Fibroblast of lung (primary cell): ENCODE results near the gene ACTR3. TPM values are rescaled to one million over a fixed set of nuclear protein-coding genes. Genes with fewer than 3 reads are reported as not detected.

Source experiments
- DNase-seq, 2 donors: peaks; one replicate each; pipeline versions ENCODE4 v3.0.0 to v3.0.0-alpha.2; 2010; ENCODE audit warnings: low read depth in 2 of 2
- H2AFZ ChIP-seq: 2 replicates; pipeline ENCODE4 v1.5.1; 2012; ENCODE audit warnings: low read length, control low read depth, inconsistent platforms
- H3K27ac ChIP-seq: 2 replicates; pipeline ENCODE4 v1.5.1; 2011; ENCODE audit warnings: low read length, control low read depth; ENCODE audit not compliant: insufficient read depth
- H3K27me3 ChIP-seq: 2 replicates; pipeline ENCODE4 v1.5.1; 2011; ENCODE audit warnings: mild to moderate bottlenecking, low read length; ENCODE audit not compliant: control insufficient read depth, insufficient read depth
- H3K36me3 ChIP-seq: 2 replicates; pipeline ENCODE4 v1.5.1; 2011; ENCODE audit warnings: low read length; ENCODE audit not compliant: control insufficient read depth, insufficient read depth
- H3K4me1 ChIP-seq: 2 replicates; pipeline ENCODE4 v1.5.1; 2011; ENCODE audit warnings: low read length; ENCODE audit not compliant: control insufficient read depth, insufficient read depth; ENCODE audit errors: extremely low read depth
- H3K4me2 ChIP-seq: 2 replicates; pipeline ENCODE4 v1.5.1; 2011; ENCODE audit warnings: low read length, control low read depth; ENCODE audit not compliant: insufficient read depth; ENCODE audit errors: extremely low read depth
- H3K4me3 ChIP-seq, 4 experiments: fragments of 200-600 bp in 1 of 4; sonication (generic) in 1 of 4; replicated peaks in 1 of 4; 2 replicates each; pipeline ENCODE4 v1.5.1; 2011 to 2016; ENCODE audit warnings: low read length in 4 of 4, low read depth in 3 of 4, mild to moderate bottlenecking in 3 of 4, control low read depth in 2 of 4, inconsistent platforms in 1 of 4, mixed read lengths in 1 of 4; ENCODE audit not compliant: insufficient read depth in 1 of 4; ENCODE audit errors: control extremely low read depth in 1 of 4
- H3K79me2 ChIP-seq: 2 replicates; pipeline ENCODE4 v1.5.1; 2012; ENCODE audit warnings: mild to moderate bottlenecking, low read length, inconsistent platforms; ENCODE audit not compliant: control insufficient read depth, insufficient read depth
- H3K9ac ChIP-seq: 2 replicates; pipeline ENCODE4 v1.5.1; 2011; ENCODE audit warnings: mild to moderate bottlenecking, low read length, control low read depth; ENCODE audit not compliant: insufficient read depth
- H3K9me3 ChIP-seq: 2 replicates; pipeline ENCODE4 v1.5.1; 2012; ENCODE audit warnings: low read depth, low read length; ENCODE audit not compliant: control insufficient read depth, insufficient read depth
- H4K20me1 ChIP-seq: 2 replicates; pipeline ENCODE4 v1.5.1; 2011; ENCODE audit warnings: low read length; ENCODE audit not compliant: control insufficient read depth, insufficient read depth; ENCODE audit errors: extremely low read depth
- CTCF ChIP-seq, 2 donors: IDR thresholded peaks in 1 of 2; conservative IDR thresholded peaks in 1 of 2; 1 replicate in 1 of 2; 2 replicates in 1 of 2; pipeline ENCODE4 v1.5.1; 2011 to 2012; ENCODE audit warnings: low read length in 2 of 2, control low read depth in 1 of 2, inconsistent platforms in 1 of 2, low read depth in 1 of 2, mild to moderate bottlenecking in 1 of 2
- EZH2 ChIP-seq: IDR thresholded peaks from 2 replicates; pipeline ENCODE4 v1.5.1; 2012; ENCODE audit warnings: low read length, control low read depth, mild to moderate bottlenecking; ENCODE audit errors: missing control alignments
- polyA plus RNA-seq, 2 donors: library from polyadenylated mRNA; depleted of rRNA in 1 of 2; stranded (reverse) in 1 of 2; unstranded in 1 of 2; fragments of >200 nt; gene quantifications; 2 replicates each; pipeline ENCODE4 v1.2.1, GENCODE V29; 2011 to 2012; ENCODE audit warnings: missing spikeins in 1 of 2
- total RNA-seq: library from RNA; depleted of rRNA; stranded (reverse); fragments of >200 nt; gene quantifications from 2 replicates; pipeline ENCODE4 v1.2.1, GENCODE V29; 2014

Gene ACTR3
- total and polyA plus RNA-seq, 2 donors (not counting 1 experiment from before 2014, with no cell fraction given), result 177 to 479 TPM

- H3K27me3 ChIP-seq, result no peaks in the 10 kb centered on the region
- H4K20me1 ChIP-seq, result no peaks in the 10 kb centered on the region
- peaks cover 3% of the 10 kb centered on the region for H3K4me1 ChIP-seq
- no peaks in the 10 kb centered on the region for H3K9me3 ChIP-seq
- H3K79me2 ChIP-seq, result no peaks in the 10 kb centered on the region
- no peak overlapping the region for H3K4me3 ChIP-seq
- H3K27ac ChIP-seq, result no peak overlapping the region
- no peak overlapping the region for H3K4me2 ChIP-seq
- no peak overlapping the region for H3K9ac ChIP-seq
- TF ChIP-seq EZH2 (no peak), CTCF (conservative IDR thresholded peaks at IDR 0.05 in 1 of 2, IDR thresholded peaks at IDR 0.05 in 1 of 2; ENCODE audit: low read depth in 1 of 2, low read length in 2 of 2) (no peak)
- DNase-seq, result no peak
- no peaks in the 10 kb centered on the region for H3K36me3 ChIP-seq
- H2AFZ ChIP-seq, result no peak overlapping the region
These were observed 32.4 kb upstream of the ACTR3 start for GRCh38 chr2:113857464-113857863.

- Histone ChIP-seq H3K79me2 (no peaks in the 10 kb centered on the region), H3K4me2 (no peak overlapping the region), H3K36me3 (no peaks in the 10 kb centered on the region), H3K9ac (no peak overlapping the region), H3K27ac (peak overlapping the region; percentile 43), H3K9me3 (no peaks in the 10 kb centered on the region), H3K4me1 (peaks cover 3% of the 10 kb centered on the region), H4K20me1 (no peaks in the 10 kb centered on the region), H2AFZ (no peak overlapping the region), H3K27me3 (no peaks in the 10 kb centered on the region), H3K4me3 (no peak overlapping the region)
- TF ChIP-seq EZH2, result no peak
- peak; percentile 84 to 93 for DNase-seq
These were observed 31.1 kb upstream of the ACTR3 start for GRCh38 chr2:113858764-113859163.

- Histone ChIP-seq H3K4me1 (peaks cover 3% of the 10 kb centered on the region), H3K27ac (no peak overlapping the region)
These were observed 28.1 kb upstream of the ACTR3 start for GRCh38 chr2:113861740-113862139.

More at GRCh38 chr2:113861740-113862139, 28.1 kb upstream of the ACTR3 start:
- Histone ChIP-seq H3K4me2 (no peak overlapping the region), H4K20me1 (no peaks in the 10 kb centered on the region), H3K4me3 (no peak overlapping the region), H3K79me2 (no peaks in the 10 kb centered on the region), H2AFZ (no peak overlapping the region), H3K9me3 (no peaks in the 10 kb centered on the region), H3K36me3 (no peaks in the 10 kb centered on the region), H3K9ac (no peak overlapping the region), H3K27me3 (no peaks in the 10 kb centered on the region)
- no peak for DNase-seq
- no peak for TF ChIP-seq EZH2
- TF ChIP-seq CTCF (conservative IDR thresholded peaks at IDR 0.05 in 1 of 2, IDR thresholded peaks at IDR 0.05 in 1 of 2; ENCODE audit: low read depth in 1 of 2, low read length in 2 of 2), result no peak
